Measurements from ENCODE around the gene ULK4. TPM values are rescaled to one million over a fixed set of nuclear protein-coding genes. Genes with fewer than 3 reads are reported as not detected.
A peak's percentile ranks its signal among the peaks of the same experiment; 100 is the strongest.

Gene ULK4
- polyA plus RNA-seq, 10 donors, result 1.2 to 3.7 (median 2.1) TPM

DNA sequence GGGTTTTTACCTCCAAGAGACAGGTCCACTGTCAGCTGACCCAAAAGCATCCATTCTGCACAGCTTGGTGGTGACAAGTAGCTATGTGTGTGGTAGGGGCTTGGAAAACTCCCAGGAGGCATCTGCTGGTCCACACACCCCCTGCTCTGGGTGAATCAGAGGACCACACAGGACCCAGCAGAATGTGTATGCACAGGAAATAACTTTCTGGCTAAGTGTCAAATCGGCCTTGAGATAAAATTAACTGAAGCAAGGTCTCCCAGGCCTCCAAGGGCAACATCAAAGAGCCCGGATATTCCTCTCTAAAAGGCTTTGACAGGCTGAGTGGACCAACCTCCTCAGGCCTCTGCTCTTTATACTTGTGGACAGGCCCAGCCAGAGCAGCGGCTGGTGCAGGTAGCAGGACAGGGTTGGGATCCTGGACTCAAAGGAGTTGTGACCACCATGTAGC, 696.1 kb downstream of the ULK4 start:
- peak in 1 of 3 donors; percentile 89 for DNase-seq

DNA sequence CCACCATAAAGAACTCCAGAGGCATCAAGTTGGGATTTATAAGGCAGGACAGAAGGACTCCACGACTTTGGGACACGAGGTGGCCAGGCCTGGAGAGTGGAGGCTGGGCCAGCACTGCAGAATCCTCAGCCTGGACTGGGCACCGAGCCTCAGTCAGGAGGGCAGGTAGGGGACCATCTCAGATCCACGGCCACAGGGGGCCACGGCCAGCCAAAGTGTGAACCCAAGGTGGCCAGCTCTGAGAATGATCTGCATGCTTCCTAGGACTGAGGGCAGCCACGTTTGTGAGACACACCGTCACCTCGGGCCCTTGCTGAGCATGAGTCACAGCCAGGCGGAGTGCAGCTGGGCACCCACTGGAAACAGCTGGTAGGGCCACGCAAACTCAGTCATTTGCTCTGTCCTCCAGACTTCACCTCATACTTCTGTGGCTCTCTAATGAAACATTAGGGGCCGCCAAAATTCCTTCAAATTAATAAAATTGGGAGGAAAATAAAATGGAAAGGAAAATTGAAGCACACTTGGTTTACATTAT, 696.8 kb downstream of the ULK4 start:
- no peak for DNase-seq

DNA sequence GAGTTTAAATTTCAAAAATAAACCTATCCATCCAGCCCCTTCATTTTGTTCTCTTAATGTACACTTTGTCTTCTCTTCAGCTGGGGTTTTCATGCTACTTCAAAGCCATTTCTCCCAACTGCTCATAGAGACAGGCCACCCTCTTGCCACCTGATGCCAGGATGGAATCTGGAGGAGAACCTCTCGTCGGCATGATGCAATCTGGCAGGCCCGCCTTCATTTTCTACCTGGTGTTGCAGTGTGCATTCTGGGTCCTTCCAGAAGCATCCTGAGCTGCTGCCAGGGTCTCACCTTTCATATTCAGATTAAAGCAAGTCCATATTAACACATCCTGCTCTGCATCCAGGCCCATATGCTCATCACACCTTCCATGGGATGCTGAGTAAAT, 701.8 kb downstream of the ULK4 start:
- DNase-seq, result no peak

DNA sequence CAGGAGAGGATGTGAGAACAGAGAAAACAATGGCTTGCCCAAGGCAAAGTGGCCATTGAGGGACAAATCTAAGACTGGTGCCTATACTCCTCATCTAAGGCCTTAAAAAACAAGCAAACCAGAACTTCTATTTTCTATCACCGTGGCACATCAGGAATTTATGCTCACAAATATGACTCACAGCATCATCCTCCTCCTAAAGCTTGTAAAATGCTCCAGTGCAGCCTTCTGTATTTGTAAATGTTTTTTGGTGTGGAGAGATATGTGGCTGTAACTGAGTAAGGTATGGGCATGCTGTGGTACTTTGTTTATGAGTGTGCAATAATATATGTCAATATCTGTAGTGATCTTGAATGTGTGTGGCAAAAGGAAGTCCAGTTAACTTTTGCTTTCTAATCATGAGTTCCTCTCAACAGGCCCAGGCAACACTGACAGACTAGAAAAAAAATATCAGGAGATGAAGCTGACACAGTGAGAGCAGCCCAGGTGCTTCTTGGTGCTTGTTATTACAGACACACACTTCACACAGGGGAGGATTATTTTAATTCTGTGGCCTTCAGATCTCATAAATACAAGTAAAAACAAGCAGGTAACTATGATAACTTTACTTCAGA, 702.3 kb downstream of the ULK4 start:
- no peak for DNase-seq

DNA sequence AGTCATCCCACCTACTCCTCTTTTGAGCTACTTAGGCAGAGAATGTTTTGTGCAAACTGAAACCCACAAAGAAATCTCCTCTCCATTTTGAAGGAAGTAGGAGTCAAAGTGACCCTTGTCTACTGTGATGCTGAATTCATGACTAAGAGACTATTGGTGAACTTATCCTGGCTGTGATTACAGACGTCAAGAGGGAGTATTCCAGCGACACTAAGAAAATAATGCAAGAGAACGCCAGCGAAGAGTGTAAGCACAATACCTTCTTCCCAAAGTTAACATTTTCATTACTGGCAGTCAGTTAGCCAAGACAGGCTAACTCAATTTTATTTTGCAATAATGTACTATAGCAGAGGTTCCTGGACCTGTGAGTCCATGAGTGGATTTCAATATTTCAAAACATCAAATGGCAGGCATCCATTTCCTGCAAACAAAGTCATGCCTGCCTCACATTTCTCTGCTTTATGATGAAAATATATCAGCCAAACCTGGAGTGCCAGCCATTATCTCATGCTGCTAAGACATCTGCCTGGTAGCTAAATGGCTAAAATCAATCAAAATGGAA, 703.6 kb downstream of the ULK4 start:
- DNase-seq, result no peak

DNA sequence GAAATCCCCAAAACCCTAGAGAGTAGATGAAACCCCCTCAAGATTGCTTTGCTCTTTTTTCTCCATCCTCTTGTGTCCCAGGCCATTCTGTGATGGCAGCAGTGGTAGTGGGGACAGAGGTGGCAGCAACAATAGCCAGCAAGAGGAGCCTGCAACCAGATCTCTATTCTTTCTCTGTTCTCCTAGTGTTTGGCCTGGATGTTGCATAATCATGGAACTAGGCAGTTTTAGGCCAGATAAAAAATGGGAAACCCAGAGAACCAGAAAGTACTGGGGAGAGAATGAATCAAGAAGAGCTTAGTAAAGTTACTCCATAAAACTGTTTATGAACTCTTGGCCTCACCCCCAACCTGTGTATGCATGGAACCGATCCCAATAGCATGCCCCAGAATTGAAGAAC, 710.3 kb downstream of the ULK4 start:
- DNase-seq, result no peak

DNA sequence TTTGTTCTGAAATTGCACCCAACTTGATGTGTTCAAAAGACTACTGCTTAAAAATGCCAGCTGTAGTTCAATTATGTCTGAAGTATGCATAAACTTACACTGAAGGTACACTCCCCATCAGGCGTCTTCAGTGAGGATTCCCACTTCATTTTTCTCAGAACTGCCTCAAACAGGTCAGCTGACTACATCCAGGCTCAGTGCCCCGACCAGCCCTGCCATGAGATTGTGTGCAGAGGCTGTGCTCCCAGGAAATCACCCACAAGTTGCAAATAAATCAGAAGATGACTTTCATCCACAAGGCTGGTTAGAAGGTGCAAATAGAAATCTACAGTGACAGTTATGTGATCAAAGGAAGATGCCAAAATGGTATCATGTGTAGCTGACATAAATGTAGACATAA, 711.1 kb downstream of the ULK4 start:
- no peak for DNase-seq

DNA sequence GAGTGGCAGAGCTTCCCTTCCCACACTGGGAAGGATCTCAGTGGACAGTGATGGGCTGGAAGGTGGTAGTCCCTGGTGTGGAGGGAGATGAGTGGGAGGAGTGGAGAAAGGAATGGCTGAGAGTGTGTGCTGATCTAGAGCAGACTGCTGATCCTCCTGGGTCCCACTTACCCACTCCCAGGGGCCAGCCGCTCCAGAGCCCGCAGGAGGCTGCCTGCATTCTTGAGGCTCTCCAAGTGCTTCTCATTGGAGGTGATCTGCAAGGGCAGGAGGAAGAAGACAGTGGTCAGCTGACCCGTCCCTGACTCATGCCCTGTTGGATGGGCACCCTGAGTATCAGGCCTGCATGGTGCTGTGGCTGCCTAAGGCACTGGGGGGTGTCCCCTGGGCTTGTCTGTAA, 712.6 kb downstream of the ULK4 start:
- no peak for DNase-seq

DNA sequence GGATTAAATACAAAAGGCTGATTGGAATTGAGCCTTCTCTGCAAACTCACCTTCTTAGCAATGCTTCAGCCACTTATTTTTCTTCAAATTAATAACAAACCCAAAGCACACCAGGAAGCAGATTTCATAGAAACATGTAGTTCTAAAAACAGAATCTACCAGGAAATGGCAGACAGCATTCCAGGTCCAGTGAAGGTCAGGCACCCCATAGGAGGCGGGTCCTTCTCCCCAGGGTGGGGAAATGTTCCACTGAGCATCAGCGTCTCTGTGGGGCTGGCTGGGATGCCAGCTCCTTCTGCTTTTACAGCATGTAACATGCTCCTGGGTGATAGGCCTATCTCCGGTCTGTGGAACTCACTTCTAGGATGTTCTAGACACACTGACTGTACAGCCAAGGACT, 713.4 kb downstream of the ULK4 start:
- DNase-seq, result no peak

DNA sequence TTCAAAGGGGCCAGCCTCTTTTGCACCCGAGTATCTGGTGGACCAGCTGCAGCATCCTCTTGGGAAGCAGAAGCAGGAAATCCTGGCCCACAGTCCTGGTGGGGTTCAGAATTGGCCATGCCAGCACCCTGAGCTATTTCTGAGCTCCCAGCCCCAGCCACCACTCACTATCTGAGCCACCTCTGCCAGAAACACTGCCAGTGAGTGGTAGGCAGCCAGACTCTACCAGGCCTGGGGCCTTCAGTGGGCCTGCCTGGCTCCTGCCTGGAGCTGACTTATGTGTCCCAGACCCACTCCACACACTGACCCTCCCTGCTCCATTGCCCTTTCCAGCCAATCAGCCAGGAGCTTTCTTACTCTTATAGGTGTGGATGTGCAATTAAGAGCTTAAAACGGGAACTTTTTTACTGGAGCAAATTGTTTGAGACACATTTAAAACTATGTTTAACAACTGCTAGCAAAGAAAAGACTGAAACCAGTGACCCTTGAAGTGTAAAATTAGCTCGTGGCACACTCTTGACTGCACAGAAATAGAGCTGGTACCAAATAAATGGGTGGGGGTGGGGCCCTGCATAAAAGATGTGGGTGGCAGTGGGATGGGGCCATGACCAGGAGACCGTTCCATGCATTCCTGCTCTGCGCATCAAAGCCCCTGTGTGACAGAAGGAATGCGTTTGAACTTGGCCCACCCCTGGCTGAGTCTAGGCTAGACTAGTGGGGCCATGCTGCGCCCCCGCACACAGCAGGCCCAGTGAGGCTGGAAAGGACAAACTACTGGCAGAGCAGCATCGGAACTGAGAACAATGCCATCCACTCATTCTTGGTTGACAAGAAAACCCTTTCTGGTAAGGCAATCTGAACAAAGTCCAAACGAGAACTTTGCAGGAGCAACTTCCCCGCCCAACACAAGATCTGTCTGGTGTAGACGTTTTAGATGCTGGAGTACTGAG, 714.6 kb downstream of the ULK4 start:
- DNase-seq, result no peak

DNA sequence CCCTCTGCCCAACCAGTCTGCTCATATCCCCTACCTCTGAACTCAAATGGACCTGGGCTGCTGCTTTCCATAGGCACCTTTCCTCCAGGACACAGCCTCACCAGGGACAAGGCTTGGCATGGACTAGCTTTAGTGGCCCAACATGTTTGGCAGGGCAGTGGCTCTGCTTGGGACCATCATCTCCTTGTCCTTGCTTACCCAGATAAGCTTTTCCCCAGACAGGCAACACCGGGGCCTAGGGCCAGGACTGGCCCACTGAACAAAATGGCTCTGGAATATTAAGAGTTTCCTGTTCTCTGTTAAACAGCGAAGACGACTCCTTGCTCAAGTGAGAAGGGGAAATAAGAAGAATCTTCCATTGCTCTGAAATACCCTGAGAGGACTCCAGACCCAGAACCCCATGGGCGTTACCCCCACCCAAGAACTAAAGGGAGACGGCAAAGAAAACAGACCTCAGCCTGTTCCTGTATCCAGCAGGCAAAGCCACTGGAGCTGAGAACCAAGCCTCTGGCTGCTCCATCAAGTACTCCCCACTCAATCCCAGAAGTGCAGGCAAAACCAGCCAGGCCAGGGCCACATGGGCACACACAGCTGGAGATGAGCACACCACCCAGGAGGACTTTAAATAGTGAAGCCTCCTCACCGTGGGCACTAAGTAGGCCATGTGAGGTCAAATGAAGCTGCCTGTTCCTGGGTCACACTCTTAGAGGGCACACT, 717.1 kb downstream of the ULK4 start:
- no peak for DNase-seq

DNA sequence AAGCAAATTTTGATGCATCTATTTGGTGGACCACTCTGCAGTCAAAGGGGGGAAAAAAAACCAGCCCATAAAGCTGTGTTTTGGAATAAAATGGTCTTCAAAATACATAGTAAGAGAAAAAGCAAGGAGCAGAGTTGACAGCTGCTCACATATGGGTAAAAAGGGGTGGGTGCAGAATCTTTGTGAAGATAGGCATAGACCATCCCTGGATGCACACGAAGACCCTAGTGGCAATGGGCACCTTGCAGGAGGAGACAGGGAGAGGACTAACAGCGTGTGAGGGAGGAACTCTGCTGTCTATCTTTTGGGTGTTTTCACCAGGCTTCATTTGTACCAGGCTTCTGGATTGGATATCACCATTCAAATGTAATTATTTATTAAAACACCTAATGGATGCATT, 718.7 kb downstream of the ULK4 start:
- no peak for DNase-seq

DNA sequence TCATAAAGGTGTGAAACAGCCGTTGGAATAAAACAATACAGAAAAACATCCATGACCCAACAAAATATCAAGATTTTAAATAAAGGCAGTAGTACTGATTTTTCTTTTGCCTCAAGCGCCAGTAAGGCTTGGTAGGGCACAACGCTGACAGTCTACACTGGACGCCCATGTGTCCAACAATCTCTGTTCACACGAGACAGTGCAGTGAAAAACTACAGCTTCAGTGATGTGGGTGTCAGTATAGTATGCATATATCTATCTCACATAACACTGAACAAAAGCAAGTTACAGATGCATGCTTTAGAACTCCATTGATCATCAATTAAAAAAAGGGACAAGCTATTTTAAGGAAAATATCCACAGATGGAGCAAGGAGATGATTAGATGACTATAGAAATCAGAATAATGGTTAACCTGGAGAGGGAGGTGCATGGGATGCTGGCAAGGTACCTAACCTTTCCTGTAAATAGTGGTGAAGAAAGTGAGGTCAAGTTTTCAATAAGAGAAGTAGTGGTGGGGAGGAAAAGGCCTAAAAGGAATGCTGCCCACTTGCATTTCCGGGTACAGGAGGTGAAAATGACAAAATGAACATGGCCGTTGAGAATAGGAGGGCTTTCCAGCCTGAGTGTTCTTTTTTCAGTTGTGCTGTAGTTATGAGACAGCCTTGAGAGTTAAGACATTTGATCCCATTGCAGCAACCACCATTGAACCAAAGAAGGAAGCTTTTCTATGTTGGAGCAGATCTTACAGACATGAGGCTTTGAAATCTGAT, 719.9 kb downstream of the ULK4 start:
- no peak for DNase-seq

DNA sequence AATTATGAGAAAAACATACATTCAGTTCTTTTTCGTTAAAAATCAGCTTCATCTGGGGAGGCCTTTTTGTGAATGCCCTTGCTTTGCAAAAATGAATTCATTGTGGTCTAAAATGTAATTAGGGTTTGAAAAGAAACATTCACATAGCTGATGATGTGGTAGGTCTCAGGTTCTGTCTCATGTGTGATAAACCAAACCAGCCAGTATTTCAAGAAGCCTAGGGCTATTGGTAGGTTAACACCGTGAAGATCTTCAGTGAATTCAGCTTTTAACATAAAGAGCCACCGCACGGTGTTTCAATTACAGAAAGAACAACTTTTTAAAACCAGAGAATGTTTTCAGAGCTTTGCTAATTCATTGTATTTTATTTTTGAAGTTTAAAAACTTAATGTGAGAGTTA, 720.7 kb downstream of the ULK4 start:
- DNase-seq, result no peak

DNA sequence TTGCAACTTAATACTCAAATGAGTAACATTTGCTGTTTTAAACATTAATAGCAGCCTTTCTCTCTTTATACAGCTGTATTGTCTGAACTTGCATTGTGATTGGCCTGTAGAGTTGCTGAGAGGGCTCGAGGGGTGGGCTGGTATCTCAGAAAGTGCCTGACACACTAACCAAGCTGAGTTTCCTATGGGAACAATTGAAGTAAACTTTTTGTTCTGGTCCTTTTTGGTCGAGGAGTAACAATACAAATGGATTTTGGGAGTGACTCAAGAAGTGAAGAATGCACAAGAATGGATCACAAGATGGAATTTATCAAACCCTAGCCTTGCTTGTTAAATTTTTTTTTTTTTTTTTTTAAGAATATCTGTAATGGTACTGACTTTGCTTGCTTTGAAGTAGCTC, 722.3 kb downstream of the ULK4 start:
- DNase-seq, result no peak

DNA sequence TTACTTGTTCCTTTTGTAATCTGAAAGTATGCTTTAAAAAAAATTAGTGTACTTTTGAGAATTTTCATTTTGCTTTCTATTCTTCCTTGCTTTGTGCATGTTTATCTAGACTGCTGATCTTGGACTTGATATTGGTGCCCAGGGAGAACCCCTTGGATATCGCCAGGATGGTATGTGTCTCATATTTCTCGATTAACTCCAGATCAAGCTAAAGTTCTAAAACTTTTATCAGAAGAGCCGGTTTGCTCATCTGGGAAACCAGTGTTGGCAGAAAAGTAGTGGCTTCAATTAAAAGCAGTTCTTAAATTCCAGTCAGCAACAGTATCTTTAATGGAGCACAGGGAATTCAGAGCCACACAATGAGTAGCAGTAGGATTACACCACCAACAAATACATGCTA, 724.0 kb downstream of the ULK4 start:
- DNase-seq, result no peak

DNA sequence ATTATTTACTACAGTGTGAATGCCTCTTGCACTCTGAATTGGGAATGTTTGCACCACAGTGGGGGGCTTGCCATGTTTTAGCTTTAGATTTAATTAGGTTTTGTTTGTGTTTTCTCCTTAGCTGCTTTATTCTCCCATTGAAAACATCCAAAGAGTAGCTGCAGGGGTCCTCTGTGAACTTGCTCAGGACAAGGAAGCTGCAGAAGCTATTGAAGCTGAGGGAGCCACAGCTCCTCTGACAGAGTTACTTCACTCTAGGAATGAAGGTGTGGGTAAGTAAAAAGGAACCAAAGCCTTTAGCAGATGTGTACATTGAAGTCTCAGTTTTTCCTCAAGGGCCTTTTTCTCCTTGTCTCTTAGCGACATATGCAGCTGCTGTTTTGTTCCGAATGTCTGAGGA, 725.7 kb downstream of the ULK4 start:
- DNase-seq, result no peak

DNA sequence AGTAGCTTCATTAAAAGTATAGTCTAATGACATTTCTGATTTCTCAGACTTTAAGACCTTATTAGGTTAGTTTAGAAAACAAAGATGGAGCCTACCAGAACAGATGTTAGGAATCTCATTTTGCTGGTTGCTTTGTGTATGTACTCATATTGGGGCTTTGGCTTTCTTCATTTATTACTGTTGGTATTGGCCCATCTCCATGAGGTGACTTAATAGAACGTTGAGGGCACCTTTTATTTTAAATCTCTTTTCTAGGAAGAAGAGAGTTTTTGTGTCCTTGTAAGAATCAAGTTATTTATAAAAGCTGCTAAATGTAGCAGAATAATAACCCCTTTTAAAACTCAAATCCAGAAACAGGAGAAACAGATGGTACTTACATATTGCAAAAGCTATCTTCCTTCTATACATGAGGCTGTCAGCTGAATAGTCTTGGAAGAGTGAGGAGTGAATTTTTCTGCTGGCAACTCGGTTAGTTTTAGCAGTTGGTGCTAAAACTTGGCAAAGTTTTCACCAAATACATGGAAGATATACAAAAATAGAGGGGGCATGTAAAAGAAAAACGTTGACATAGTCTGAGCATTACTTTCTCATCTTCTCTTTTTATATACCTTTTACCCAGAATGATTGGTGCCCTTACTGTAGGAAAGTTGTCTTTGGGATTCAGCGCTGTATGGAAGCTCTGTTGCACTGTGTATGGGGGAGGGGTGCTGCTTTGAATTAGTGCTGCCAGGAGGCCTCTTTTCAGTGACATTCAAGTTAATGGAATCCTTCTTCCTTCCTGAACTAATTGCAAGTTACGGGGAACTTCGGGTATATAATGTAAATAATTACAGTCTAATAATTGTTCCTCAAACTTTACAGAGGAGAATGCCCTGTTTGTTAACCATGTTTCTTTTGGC, 726.8 kb downstream of the ULK4 start:
- DNase-seq, result no peak

DNA sequence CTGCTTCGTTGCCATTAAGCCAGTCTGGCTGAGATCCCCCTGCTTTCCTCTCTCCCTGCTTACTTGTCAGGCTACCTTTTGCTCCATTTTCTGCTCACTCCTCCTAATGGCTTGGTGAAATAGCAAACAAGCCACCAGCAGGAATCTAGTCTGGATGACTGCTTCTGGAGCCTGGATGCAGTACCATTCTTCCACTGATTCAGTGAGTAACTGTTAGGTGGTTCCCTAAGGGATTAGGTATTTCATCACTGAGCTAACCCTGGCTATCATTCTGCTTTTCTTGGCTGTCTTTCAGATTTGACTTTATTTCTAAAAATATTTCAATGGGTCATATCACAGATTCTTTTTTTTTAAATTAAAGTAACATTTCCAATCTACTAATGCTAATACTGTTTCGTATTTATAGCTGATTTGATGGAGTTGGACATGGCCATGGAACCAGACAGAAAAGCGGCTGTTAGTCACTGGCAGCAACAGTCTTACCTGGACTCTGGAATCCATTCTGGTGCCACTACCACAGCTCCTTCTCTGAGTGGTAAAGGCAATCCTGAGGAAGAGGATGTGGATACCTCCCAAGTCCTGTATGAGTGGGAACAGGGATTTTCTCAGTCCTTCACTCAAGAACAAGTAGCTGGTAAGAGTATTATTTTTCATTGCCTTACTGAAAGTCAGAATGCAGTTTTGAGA, 737.6 kb downstream of the ULK4 start:
- peak; percentile 38 to 79 (median 45) for DNase-seq

DNA sequence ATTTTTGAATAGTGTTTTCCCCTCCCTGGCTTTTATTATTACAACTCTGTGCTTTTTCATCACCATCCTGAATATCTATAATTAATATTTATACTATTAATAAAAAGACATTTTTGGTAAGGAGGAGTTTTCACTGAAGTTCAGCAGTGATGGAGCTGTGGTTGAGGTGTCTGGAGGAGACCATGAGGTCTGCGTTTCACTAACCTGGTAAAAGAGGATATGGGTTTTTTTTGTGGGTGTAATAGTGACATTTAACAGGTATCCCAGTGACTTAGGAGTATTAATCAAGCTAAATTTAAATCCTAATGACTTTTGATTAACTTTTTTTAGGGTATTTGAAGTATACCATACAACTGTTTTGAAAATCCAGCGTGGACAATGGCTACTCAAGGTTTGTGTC, 738.2 kb downstream of the ULK4 start:
- no peak for DNase-seq
